Suprapubic skin (tissue), 4 donors: ENCODE measurements around the gene CAPZA3. TPM values are rescaled to one million over a fixed set of nuclear protein-coding genes. Genes with fewer than 3 reads are reported as not detected.

Experiments used
- DNase-seq, 2 donors: peaks; one replicate each; pipeline ENCODE4 v3.0.0-alpha.2; 2019; ENCODE audit warnings: low spot score in 2 of 2
- H3K27ac ChIP-seq: fragments of 200-600 bp; sonication (generic); one replicate; pipeline ENCODE4 v1.5.1; 2019
- H3K27me3 ChIP-seq: fragments of 200-600 bp; sonication (generic); one replicate; pipeline ENCODE4 v1.5.1; 2019
- H3K36me3 ChIP-seq: fragments of 200-600 bp; sonication (generic); one replicate; pipeline ENCODE4 v1.5.1; 2019
- H3K4me1 ChIP-seq: fragments of 200-600 bp; sonication (generic); one replicate; pipeline ENCODE4 v1.5.1; 2019
- H3K4me3 ChIP-seq: fragments of 200-600 bp; sonication (generic); one replicate; pipeline ENCODE4 v1.5.1; 2019; ENCODE audit warnings: mild to moderate bottlenecking
- H3K9me3 ChIP-seq: fragments of 200-600 bp; sonication (generic); one replicate; pipeline ENCODE4 v1.5.1; 2019
- EP300 ChIP-seq: sonication (generic); formaldehyde crosslinking; IDR thresholded peaks from one replicate; pipeline ENCODE4 v1.6.1; 2017; ENCODE audit warnings: antibody characterized with exemption
- POLR2A ChIP-seq, 2 donors: fragments of 450-650 bp; IDR thresholded peaks; one replicate each; pipeline ENCODE4 v1.6.1; 2017; ENCODE audit warnings: antibody characterized with exemption in 2 of 2, mild to moderate bottlenecking in 2 of 2, moderate library complexity in 2 of 2
- POLR2AphosphoS5 ChIP-seq, 3 donors: sonication (generic); formaldehyde crosslinking; IDR thresholded peaks; one replicate each; pipeline ENCODE4 v1.6.1; 2017; ENCODE audit warnings: antibody characterized with exemption in 3 of 3
- WGBS: methylation state at CpG from one replicate; pipeline ENCODE4 v1.1.5; 2018; 5-methylcytosine and 5-hydroxymethylcytosine counted together
- total RNA-seq, 4 donors: library from RNA; depleted of rRNA; stranded (reverse); fragments of >200 nt; gene quantifications; one replicate each; pipeline ENCODE4 v1.1.0, GENCODE V29; 2016
- TF ChIP-seq, protein P1 (sequence below), 2 donors: fragments of 200-600 bp in 1 of 2; fragments of 450-650 bp in 1 of 2; sonication (generic) in 1 of 2; IDR thresholded peaks; one replicate each; pipeline ENCODE4 v1.5.1; 2016 to 2019; ENCODE audit warnings: antibody characterized with exemption in 2 of 2, mild to moderate bottlenecking in 1 of 2, moderate library complexity in 1 of 2

The CAPZA3 gene
- total RNA-seq, 4 donors from 2014 or later: 1.6 to 5.3 TPM; not detected in 2

DNA sequence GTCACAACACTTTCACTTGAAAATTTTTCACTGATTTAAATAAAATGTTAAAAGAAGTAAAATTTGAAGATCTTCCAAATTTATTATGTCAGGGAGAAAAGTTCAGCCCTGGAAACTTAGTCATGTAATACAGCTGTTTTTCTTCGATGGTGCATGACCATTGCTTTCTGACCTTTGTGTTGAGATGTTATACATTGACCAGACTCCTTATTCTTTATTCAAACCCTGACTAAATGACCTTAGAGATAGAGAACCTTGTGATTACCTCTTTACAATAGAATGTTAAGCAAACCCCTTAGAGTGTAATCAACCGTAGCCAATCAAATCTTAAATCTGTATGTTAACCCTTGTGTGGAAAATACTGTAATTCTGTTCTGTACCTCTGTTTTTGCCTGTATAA lies 34.6 kb upstream of the CAPZA3 start:
- H3K4me1 ChIP-seq: no peaks in the 10 kb centered on the region
- H3K36me3 ChIP-seq: no peaks in the 10 kb centered on the region
- no peak overlapping the region for H3K4me3 ChIP-seq
- TF ChIP-seq POLR2A (IDR thresholded peaks at IDR 0.05) (no peak), EP300 (no peak), POLR2AphosphoS5 (IDR thresholded peaks at IDR 0.05) (no peak)
- TF ChIP-seq, protein P1, sequence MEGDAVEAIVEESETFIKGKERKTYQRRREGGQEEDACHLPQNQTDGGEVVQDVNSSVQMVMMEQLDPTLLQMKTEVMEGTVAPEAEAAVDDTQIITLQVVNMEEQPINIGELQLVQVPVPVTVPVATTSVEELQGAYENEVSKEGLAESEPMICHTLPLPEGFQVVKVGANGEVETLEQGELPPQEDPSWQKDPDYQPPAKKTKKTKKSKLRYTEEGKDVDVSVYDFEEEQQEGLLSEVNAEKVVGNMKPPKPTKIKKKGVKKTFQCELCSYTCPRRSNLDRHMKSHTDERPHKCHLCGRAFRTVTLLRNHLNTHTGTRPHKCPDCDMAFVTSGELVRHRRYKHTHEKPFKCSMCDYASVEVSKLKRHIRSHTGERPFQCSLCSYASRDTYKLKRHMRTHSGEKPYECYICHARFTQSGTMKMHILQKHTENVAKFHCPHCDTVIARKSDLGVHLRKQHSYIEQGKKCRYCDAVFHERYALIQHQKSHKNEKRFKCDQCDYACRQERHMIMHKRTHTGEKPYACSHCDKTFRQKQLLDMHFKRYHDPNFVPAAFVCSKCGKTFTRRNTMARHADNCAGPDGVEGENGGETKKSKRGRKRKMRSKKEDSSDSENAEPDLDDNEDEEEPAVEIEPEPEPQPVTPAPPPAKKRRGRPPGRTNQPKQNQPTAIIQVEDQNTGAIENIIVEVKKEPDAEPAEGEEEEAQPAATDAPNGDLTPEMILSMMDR (IDR thresholded peaks at IDR 0.05): no peak
- no peaks in the 10 kb centered on the region for H3K27me3 ChIP-seq
- no peak overlapping the region for H3K27ac ChIP-seq
- 78% methylated on average over 2 of the region's 2 CpGs for WGBS
- H3K9me3 ChIP-seq: no peaks in the 10 kb centered on the region
- DNase-seq: no peak

DNA sequence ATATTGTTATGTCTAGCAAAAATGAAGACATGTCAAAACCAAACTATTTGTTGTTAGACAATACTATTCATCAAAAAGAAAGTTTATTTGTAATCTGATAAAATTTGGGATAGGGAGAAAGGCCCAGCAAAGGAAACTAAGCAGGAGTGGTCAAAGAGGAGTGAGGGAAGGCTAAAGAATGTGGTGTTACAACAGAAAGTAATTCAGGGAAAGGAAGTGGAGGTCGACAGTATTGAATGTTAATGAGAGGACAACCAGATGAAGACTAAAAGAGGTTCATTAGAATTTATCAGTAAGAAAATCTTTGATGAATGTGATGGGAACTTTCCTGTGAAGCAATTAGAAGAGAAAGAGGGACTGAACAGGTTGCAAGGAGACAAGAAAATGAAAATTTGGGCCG lies 34.0 kb upstream of the CAPZA3 start:
- H3K4me1 ChIP-seq: no peaks in the 10 kb centered on the region
- H3K9me3 ChIP-seq: no peaks in the 10 kb centered on the region
- TF ChIP-seq POLR2A (IDR thresholded peaks at IDR 0.05) (no peak), POLR2AphosphoS5 (IDR thresholded peaks at IDR 0.05) (no peak), EP300 (no peak)
- TF ChIP-seq, protein P1 (IDR thresholded peaks at IDR 0.05): no peak
- 82% methylated on average over 2 of the region's 2 CpGs for WGBS
- no peak overlapping the region for H3K27ac ChIP-seq
- H3K36me3 ChIP-seq: no peaks in the 10 kb centered on the region
- no peaks in the 10 kb centered on the region for H3K27me3 ChIP-seq
- no peak for DNase-seq
- H3K4me3 ChIP-seq: no peak overlapping the region

DNA sequence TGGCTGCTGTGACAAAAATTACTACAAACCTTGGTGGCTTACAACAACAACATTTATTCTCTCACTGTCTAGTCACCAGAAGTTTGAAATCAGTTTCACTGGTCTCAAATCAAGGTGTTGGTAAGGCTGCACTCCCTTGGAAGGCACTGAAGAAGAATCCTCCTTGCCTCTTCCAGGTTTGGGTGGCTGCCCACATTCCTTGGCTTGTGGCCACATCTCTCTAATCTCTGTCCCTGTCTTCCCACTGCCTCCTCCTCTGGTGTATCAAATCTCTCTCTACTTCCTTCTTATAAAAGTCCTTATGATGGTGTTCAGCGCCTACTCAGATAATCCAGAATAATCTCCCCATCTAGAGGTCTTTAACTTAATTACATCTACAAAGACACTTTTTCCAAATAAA lies 31.1 kb upstream of the CAPZA3 start:
- H3K4me3 ChIP-seq: no peak overlapping the region
- H3K4me1 ChIP-seq: no peaks in the 10 kb centered on the region
- H3K9me3 ChIP-seq: no peaks in the 10 kb centered on the region
- TF ChIP-seq, protein P1 (IDR thresholded peaks at IDR 0.05): no peak
- TF ChIP-seq EP300 (no peak), POLR2A (IDR thresholded peaks at IDR 0.05) (no peak), POLR2AphosphoS5 (IDR thresholded peaks at IDR 0.05) (no peak)
- no peaks in the 10 kb centered on the region for H3K36me3 ChIP-seq
- DNase-seq: no peak
- WGBS: 84% methylated on average over 1 of the region's 1 CpG
- no peak overlapping the region for H3K27ac ChIP-seq
- no peaks in the 10 kb centered on the region for H3K27me3 ChIP-seq

DNA sequence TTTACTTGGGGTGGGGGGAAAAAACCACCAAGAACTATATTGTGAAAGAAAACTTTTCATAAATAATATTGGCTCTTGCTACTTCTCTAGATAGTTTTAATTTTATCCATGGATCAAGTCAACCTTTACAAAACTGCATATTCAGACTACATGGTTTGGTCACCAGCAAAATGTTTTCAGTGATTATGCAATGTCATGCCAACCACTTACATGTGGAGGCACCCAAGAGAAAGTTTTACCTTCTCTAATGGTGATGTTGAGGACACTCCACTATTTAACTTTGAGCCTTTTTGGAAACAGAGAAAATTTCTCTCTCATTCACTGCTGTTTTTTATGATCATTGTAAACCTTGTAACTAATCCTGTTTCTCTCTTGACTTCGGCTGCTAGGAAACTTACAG lies 21.7 kb upstream of the CAPZA3 start:
- Histone ChIP-seq H3K9me3 (no peaks in the 10 kb centered on the region), H3K4me3 (no peak overlapping the region), H3K27ac (no peak overlapping the region), H3K4me1 (no peaks in the 10 kb centered on the region), H3K27me3 (no peaks in the 10 kb centered on the region), H3K36me3 (no peaks in the 10 kb centered on the region)
- TF ChIP-seq EP300 (no peak), POLR2A (IDR thresholded peaks at IDR 0.05) (no peak), POLR2AphosphoS5 (IDR thresholded peaks at IDR 0.05) (no peak)
- TF ChIP-seq, protein P1 (IDR thresholded peaks at IDR 0.05): no peak
- no peak for DNase-seq
- 100% methylated on average over 1 of the region's 1 CpG for WGBS

DNA sequence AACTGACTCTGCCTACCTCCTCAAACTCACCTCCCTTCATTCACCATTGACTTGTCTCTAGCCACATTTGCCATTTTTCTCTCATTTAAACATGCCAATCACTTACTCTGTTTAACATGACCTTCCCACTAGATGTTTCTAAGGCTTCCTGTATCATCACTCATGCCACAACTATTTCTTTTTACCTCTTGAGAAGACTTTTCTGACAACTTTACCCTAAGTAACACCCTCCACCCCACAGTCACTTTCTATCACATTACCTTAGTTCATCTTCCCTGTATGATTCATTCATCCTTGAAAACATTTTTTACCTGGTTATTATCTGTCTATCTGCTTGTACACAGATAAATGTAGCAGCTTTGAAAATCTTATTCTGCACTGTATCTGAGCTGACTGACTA lies 19.5 kb upstream of the CAPZA3 start:
- no peak overlapping the region for H3K4me3 ChIP-seq
- H3K27ac ChIP-seq: no peak overlapping the region
- H3K4me1 ChIP-seq: no peaks in the 10 kb centered on the region
- DNase-seq: no peak
- TF ChIP-seq POLR2A (IDR thresholded peaks at IDR 0.05) (no peak), POLR2AphosphoS5 (IDR thresholded peaks at IDR 0.05) (no peak), EP300 (no peak)
- TF ChIP-seq, protein P1 (IDR thresholded peaks at IDR 0.05): no peak
- H3K9me3 ChIP-seq: no peaks in the 10 kb centered on the region
- H3K27me3 ChIP-seq: no peaks in the 10 kb centered on the region
- no peaks in the 10 kb centered on the region for H3K36me3 ChIP-seq
